ENCODE data around the gene ARMC10. TPM values are rescaled to one million over a fixed set of nuclear protein-coding genes. Genes with fewer than 3 reads are reported as not detected.
A peak's percentile ranks its signal among the peaks of the same experiment; 100 is the strongest.
"Not testable (repeated sequence)": the region's sequence is repeated elsewhere in the genome, so short reads cannot be mapped to it uniquely, and the experiment has no call there.

ARMC10 gene
- total RNA-seq, 1 donor from 2014 or later: 29.4 TPM

DNA sequence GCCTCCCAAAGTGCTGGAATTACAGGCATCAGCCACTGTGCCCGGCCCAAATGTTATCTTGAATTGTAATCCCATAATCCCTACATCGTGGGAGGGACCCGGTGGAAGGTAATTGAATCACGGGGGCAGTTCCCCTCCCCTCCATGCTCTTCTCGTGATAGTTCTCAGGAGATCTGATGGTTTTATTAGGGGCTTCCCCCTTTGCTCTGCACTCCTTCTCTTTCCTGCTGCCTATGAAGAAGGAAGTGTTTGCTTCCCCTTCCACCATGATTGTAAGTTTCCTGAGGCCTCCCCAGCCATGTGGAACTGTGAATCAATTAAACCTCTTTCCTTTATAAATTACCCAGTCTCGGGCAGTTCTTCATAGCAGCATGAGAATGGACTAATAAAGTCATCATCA lies 3.3 kb downstream of the ARMC10 start:
- DNase-seq: not testable (repeated sequence)

DNA sequence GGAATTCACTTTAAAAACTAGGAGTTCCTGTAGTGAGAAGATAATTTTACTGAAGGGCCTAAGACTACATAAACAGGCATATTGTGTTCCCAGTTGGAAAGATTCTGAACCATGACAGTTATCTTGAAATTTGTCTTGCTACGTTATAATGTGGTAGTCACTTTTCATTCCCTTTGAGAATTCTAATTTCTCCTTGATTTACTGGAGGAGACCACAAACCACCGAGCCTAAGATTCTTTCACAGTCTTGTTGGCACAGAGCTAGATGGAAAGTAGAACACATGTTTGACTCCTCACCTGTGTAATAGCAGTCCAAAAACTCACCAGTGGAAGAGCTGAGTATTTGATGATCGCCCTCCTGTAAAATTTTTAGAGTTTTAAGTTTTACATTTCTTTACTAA lies 4.9 kb downstream of the ARMC10 start:
- no peak for DNase-seq

DNA sequence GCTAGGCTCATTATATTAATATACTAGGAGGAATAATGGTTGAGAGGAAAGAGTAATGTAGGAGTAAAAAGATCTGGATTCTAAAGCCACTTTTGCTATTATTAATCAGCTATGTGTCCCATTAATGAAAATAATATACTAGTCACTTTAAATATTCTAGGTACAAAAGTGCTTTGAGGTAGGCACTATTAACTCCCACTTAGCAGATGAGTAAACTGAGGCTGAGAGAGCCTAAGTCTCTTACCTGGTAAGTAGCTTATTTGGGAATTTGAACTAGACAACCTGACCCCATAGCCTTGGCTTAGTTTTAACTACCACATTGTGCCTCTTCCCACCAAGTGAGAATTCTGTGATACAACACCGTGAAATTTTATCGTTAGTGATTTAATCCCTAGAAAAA lies 6.0 kb downstream of the ARMC10 start:
- DNase-seq: no peak

DNA sequence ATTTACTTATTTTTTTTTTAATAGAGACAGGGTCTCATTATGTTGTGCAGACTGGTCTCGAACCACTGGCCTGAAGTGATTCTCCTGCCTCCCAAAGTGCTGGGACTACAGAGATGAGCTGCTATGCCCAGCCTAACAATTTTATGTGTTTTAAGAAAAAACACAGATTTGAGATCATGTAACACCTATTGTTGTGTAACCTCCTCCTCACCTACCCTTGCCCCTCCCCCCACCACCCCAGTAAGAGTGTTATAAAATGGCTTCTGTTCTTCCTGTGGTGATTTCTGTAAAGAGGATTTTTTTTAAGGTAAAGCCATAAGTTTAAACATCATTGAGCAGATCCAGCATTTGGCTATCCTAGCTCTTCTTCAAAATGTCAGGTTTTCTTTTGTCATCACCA lies 7.6 kb downstream of the ARMC10 start:
- DNase-seq: no peak

- DNase-seq: no peak
Observed at GRCh38 chr7:103083210-103083609, 8.3 kb downstream of the ARMC10 start.

GRCh38 chr7:103092321-103092720 lies 17.4 kb downstream of the ARMC10 start:
- DNase-seq: not testable (repeated sequence)

GRCh38 chr7:103093429-103093828 lies 18.5 kb downstream of the ARMC10 start:
- DNase-seq: no peak

GRCh38 chr7:103094102-103094501 lies 19.2 kb downstream of the ARMC10 start:
- DNase-seq: no peak

DNA sequence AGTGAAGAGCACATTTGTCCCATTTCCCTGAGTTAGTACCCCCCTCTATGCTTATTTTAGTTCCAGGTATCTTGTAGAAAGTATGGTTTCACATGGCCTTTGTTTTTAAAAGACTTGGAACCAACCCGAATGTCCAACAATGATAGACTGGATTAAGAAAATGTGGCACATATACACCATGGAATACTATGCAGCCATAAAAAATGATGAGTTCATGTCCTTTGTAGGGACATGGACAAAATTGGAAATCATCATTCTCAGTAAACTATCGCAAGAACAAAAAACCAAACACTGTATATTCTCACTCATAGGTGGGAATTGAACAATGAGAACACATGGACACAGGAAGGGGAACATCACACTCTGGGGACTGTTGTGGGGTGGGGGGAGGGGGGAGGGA lies 20.6 kb downstream of the ARMC10 start:
- not testable (repeated sequence) for DNase-seq

DNA sequence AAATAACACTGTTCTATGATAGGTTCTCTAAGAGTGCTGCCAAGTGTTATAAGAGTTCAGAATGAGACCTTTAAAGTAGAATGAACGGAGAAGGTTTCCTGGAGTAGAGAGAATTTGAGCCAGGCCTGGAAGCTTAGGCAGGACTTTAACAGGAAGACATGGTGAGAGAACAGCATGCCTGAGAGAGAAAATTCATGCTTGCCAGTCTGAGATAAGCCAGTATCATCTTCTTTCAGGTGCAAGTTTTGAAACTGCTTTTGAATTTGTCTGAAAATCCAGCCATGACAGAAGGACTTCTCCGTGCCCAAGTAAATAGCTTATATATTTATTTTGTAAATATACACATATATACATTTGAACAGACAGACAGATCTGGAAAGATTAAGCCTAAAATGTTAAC lies 22.1 kb downstream of the ARMC10 start:
- DNase-seq: no peak

- DNase-seq: no peak
Observed at GRCh38 chr7:103100348-103100747, 25.4 kb downstream of the ARMC10 start.

GRCh38 chr7:103101543-103101942 lies 26.6 kb downstream of the ARMC10 start:
- no peak for DNase-seq

GRCh38 chr7:103106005-103106702 lies 31.2 kb downstream of the ARMC10 start:
- no peak for DNase-seq

DNA sequence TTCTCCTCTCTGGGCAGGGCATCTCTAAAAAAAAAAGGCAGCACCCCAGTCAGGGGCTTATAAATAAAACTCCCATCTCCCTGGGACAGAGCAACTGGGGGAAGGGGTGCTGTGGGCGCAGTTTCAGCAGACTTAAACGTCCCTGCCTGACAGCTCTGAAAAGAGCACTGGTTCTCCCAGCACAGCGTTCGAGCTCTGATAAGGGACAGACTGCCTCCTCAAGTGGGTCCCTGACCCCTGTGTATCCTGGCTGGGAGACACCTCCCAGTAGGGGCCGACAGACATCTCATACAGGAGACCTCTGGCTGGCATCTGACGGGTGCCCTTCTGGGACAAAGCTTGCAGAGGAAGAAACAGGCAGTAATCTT lies 31.7 kb downstream of the ARMC10 start:
- not testable (repeated sequence) for DNase-seq

DNA sequence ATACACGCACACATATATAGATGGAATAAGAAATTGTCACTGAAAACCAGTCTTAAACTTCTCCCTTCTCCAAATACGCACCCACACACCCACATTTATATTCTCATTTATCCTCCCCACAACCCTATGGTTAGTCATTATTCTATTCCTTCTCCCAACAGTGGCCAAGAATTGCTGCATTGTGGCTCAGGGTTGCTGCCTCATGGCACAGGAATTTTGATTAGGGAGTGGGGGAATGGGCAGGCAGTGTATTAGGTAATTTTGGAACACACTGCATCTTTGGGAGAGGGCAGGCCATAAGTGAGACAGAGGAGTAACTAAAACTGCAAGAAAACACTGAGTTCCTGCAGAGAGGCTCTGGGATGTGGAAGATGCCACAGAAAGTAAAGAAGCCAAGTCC lies 38.2 kb downstream of the ARMC10 start:
- DNase-seq: no peak

GRCh38 chr7:103114576-103115008 lies 39.7 kb downstream of the ARMC10 start:
- peak; percentile 58 for DNase-seq

DNA sequence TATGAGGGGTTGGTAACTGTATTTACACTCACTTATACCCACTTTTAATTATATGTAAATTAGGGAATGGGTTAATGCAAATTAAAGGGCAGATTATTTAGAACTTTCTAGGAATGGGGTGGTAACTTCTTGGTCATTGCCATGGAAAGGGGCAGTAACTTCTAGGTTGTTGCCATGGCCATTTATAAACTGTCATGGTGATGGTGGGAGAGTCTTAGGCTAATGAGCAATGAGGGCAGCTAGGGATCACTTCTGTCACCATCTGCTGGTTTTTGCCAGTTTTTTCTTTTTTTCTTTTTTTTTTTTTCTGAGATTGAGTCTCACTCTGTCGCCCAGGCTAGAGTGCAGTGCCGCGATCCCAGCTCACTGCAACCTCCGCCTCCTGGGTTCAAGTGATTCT lies 40.8 kb downstream of the ARMC10 start:
- DNase-seq: no peak

DNA sequence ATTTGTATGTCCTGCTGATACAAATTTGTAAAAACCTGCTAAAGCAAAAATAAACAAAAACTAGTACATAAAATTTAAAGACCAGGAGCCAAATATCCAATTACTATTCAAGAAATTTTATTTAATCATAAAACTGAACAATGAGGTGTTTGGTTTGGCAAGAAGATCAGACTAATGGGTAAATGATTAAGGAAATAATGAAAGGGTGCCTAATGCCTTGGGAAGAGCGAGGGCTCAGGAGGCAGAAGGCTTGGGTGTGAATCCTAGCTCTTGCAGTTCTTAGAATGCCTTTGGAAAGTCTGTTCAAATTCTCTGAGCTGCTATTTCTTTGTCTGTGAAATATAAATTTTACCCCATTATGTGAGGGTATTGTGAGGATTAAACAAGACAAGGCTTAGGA lies 41.6 kb downstream of the ARMC10 start:
- no peak for DNase-seq

- DNase-seq: no peak
Observed at GRCh38 chr7:103116991-103117390, 42.1 kb downstream of the ARMC10 start.

GRCh38 chr7:103117465-103117864 lies 42.5 kb downstream of the ARMC10 start:
- no peak for DNase-seq

GRCh38 chr7:103119791-103120291 lies 44.9 kb downstream of the ARMC10 start:
- no peak for DNase-seq

DNA sequence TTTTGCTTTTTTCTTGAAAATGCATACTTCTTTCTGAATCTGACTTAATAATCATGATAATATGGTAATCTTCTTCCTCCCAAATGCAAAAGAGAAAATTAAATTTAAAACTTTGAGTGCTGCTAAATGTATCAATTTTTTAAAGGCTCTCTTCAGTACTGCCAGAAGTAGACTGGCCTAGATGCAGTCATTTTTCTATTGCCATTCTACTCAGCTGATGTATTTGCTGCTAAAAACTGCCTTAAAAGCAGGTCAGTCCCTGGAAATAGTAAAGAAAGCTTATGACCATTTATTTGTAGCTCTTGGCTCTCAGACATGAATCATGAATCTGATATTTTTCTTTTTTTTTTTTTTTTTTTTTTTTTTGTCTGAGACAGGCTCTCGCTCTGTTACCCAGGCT lies 45.4 kb downstream of the ARMC10 start:
- DNase-seq: no peak

DNA sequence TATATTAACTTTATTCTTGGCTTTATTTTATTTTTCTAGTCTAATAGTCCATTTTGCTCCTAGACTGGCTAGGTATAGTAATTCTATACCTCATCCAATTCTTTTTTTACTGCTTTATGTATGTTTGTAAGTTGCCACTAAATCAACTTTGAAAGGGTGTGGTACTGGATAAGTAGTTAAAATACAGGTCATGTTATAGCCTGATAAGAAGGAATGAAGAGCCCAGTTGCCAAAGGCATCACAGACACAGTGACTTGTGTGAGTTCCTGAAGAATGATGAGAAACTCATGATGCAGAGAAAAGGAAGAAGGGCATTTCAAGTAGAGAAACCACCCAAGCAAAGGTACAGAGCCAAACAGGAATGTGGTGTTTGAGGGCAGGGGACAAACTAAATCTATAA lies 46.7 kb downstream of the ARMC10 start:
- DNase-seq: no peak

GRCh38 chr7:103123529-103123928 lies 48.6 kb downstream of the ARMC10 start:
- no peak for DNase-seq

Data from skin of body (tissue), 2 donors.